HG02840 (cell line): ENCODE results near the gene CYP1A2.

ENCODE experiments used
- ATAC-seq: cut with Tn5 transposase; IDR thresholded peaks from one replicate; pipeline ENCODE4 v1.9.1; 2021; ENCODE audit warnings: mild to moderate bottlenecking, moderate library complexity, moderate number of reproducible peaks; ENCODE audit not compliant: unreplicated experiment, low FRiP score

CYP1A2 gene

DNA sequence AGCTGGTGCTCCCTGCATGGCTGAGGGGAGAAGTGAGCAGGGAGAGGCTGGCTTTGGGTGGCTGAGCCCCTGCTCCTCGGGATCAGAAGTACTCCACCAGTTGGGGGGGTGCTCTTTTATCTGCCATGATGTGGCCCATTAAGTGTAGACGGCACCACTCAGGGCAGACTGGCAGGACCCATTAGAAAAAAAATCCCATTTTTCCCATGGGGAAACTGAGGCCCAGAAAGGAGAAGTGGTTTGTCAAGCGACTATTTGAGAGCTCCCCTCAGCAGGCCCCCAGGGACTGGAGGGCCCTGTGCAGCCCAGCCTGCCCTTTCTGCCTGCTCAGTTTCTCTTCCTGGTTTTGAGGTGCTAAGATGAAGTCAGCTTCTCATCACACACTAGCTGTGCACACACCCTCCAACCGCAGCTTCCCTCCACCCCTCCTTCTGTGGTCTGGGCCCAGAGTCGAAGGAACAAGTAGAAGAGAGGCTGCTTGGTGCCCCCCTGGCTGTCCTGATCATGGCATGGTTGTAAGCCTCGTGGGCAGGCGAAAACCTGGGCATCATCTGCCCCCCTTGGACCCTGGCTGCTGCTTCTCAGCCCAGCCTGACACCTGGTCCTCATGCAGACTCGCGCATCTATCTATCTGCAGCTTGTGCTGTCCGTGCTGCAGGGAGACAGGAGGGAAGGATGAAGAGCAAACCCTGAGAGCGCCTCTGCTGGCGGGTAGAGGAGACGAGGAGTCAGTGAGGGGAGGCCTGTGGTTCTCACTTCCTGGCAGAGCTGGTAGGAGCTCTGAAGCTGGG is 38.8 kb downstream of the CYP1A2 start:
- ATAC-seq, result peak; percentile 43

DNA sequence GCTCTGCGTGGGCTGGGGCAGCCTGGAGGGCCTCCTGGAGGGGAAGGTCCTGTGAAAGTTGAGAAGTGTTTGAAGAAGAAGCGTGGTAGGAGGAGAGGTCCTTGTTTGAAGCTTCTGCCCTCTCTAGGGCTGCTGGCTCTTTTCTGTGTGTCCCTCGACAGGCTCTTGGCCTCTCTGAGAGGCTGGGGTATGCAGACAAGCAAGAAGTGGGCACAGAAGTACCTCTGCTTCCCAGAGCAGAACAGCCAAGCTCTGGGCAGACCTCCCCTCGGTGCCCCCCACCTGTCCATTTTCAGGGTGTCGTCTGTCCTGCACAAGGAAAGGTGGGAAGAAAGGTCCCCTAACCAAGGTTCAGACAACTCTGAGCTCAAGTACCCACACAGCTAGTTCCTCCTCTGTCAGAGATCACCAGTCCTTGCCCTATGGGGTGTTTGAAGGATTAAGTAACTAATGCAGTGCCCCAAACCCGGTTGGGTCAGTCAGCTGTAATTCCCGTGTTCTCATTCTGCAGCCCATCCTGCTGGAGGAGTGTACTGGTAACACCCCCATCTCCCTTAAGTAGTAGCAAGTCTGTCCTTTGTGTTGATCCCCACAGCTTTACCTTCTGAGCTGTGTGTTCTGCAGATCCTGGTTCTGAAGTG is 39.5 kb downstream of the CYP1A2 start:
- ATAC-seq, result no peak

DNA sequence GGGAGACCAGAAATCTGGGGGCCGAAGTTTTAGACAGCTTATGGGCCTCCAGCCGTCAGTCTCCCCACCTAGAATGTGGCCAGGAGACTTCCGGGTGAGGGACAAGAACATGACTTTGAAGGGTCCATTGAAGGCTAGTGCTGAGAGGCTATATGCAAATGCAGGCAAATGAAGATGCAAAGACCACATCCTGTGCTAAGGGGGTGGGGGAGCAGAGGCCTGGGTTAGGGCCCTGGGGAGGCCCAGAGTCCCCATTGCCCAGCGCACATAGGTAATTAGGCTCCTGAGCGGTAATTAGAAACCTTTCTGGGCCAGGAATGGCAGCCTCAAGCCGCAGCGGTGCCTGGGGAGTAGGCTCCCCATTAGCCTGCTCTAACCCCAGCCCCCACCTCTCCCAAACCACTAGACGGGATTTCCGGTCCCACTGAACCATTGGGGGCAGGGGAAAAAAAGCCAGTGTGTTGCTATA is 40.1 kb downstream of the CYP1A2 start:
- peak; percentile 24 for ATAC-seq

DNA sequence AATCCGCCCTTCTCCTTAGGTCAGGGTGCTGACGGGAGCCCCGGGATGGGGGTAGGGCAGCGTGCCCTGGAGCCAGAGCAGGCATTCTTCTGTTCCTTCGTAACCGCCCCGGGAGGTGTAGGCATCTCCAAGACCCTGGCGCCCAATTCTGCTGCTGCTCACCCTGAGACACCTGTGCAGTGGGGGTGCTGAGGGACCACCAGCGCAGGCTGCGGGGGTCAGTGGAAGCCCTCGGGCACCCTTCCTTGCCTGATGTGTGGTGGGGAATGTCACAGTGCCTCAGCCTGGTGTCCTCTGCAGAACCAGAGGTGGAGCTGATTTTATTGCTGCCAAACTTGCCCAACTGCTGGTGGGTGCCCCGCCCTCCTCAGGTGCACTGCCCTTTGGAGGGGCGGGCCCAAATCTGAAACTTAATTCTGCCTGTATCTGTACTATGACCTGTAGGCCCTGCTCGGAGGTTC is 40.6 kb downstream of the CYP1A2 start:
- ATAC-seq, result no peak

DNA sequence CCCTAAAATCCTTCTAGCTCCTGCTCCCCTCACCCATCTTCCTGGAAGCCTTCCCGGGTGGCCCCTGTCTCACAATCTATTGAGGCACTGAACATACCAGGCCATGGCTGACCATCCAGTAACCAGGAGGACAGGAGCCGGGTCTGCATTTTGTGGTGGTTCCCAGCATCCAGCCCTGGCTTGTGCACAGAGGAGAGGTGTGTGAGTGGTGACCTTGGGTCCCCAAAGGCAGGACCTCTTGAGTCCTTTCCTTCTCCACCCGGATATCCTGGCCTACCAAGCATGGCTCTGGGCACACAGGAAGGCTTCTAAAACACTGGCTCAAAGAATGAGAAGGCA is 41.1 kb downstream of the CYP1A2 start:
- ATAC-seq, result no peak

DNA sequence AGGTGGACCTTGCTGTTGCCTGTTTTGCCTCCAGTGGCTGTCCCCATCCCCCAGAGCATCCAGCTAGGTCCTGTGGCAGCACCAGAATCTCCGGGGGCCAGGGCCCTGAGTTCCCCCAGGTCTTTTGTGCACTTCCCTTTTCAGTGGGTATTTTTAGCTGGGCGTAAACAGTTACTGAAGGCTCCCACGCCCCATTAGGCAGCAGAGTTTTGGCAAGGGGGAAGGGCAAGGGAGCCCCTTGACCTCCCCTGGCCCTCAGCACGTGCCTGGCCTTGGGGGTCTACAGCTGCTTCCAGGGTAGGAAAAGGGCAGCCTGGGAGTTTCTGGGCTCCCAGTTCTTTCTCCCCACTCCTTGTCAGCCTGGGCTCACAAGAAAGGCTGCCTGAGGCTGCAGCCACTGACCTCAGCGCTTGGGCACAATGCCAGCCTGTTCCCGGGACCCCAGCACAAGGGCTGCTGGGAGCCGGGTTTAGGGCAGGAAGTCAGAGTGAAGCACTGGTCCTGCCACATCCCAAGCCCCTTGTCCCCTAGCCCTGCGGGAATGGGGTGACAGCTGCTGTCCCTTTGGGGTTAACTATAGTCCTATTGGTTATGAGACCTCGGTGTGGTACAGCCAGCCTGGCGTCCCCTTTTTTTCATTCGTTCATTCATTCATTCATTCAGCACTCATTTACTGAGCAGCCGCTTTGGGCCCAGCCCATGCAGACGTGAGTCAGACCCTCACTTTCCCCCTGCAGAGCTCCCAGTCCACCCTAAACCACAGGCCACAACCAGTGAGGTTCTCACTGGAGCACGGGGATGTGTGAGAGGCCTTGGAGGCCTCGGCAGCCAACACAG is 41.7 kb downstream of the CYP1A2 start:
- no peak for ATAC-seq

DNA sequence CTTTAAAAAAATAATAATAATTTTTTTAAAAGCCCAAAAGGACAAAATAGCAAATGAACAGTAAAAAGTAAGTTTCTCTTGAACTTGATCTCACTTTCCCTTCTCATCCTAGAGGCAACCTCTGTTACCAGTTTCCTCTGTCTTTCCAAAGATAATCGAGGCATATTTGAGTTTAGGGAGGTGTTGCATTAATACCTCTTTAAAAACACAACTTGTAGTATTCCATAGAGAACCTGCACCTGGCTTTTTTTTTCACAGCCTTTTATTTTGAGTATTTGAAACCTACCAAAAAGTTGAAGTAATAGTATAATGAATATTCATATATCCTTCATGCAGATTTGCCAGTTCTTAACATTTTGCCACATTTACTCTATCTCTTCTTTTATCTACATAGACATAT is 42.4 kb downstream of the CYP1A2 start:
- ATAC-seq, result no peak

DNA sequence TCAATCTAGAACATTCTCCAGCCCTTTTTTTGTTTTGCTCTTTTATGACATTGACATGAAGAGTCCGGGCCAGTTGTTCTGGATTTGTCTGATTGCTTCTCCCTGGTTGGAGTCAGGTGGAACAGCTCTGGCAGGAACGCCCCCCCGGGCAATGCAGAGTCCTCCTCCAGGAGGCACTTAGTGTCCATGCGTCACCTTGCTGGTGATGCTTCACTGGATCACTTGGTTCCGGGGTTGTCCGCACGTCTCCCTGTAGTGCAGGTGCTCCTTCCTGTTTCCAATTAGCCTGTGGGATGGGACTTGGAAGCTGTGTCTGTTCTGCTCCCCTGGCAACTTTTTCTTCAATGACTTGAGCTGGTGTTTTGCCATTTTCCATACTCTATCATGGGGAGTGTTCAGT is 43.0 kb downstream of the CYP1A2 start:
- ATAC-seq, result no peak

DNA sequence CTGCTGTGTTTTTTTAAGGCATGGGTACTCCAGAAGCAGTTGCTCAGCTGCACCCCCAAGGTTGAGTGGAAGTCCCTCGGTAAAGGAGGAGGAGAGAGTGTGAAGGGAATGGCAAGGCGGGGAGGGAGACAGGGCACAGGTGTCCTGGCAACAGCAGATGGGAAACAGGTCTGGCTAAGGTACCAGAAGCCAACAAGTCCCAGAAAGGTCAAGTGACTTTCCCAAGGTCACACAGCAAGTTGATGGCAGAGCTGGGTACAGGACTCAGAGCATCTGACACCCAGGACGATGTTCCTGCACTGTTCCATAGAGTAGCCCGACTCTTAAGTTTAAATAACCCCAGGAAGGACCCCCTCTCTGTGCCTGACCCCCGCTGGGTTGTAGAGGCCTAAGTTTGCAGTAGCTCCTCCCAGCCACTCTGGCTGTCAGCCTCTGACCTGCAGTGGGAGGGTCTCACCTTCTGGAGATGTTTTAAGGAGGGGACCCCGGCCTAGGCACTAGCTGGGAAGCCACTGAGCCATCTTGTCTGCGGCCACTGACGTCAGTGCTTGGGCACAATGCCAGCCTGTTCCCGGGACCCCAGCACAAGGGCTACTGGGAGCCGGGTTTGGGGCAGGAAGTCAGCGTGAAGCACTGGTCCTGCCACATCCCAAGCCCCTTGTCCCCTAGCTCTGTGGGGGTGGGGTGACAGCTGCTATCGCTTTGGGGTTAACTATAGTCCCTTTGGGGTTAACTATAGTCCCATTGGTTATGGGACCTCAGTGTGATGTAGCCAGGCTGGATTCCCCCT is 43.8 kb downstream of the CYP1A2 start:
- ATAC-seq, result no peak

DNA sequence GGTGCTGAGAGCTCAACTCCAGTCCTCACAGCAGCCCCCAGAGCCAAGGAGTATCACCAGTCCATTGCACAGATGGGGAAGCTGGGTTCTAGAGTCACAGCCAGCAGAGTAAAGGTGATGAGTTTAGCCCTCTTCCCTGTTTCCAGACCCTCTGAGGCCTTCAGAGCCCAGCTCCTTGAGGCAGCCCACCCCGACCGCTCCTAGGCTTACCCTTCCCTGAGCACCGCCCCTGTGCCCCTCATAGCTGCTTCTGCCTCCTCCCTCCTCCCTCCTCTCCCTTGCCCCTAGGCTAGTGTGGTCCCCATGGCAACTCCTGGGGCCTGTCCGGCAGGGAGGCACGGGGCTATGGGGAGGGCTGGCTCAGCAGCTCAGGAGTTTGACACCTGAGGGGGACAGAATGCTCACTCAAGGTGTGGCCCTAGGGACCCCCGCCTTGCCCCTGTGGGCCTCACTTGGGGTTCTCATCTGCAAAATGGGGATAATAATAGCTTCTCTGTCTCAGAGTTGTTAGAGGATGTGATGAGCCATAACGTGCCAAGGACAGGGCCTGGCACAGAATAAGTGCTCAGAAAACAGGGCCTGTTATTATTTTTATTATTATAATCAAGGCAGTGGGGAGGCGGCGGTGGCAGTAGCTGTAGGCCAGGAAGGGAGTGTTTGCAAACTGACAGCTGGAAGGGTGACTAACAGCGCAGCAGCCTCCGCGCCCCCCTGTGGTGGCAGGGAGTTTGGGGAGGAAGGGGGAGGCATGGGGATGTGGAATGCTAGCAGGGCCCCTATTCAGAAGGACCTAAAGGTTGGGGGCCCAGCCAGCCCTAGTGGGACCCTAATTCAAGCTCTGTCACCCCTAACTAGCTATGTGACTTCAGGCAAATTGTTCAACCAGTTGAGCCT is 44.7 kb downstream of the CYP1A2 start:
- no peak for ATAC-seq

DNA sequence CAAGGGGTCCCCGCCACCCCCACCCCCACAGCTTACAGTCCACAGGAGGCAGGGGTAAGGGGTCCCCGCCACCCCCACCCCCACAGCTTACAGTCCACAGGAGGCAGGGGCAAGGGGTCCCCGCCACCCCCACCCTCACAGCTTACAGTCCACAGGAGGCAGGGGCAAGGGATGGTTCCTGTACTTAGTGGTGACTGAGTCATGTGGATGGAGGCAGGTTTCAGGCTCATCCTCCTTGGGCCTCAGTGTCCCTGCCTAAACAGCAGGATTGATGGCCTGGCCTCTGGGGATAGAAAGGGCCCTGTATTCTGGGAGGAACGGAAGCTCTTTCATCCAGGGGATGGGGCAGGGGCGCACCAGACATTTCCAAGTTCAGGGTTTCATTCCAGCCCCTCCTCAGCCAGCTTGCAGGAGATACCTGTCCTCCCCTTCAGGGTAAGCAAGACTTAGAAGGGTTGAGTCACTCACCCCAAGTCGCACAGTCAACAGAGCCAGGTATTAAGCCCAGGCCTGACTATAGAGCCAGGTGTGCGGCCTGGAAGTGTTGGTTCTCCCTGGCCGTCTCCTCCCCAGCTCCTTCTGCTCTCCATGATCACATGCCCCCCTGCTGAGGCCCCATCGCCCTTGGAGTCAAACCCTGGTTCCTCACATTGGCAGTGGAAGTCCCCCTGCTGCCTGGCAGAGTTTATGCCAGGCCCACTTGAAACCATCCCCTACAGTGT is 45.8 kb downstream of the CYP1A2 start:
- ATAC-seq, result no peak

DNA sequence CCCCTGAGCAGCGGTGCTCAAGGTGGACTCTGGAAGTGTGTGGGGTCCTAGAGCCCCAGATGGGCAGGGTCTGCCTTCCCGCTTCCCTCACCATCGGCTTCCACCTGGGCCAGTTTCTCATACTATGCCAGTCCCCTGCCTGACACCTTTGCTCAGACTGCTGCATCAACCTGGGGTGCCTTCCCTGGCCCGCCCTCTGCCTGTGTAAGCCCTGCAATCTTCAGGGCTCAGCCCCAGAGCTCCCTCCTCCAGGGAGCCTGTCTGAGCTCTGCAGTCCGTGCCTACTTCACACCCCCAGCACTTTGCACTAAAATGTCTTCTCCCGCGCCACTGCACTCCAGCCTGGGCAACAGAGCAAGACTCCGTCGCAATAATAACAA is 46.3 kb downstream of the CYP1A2 start:
- ATAC-seq, result no peak

DNA sequence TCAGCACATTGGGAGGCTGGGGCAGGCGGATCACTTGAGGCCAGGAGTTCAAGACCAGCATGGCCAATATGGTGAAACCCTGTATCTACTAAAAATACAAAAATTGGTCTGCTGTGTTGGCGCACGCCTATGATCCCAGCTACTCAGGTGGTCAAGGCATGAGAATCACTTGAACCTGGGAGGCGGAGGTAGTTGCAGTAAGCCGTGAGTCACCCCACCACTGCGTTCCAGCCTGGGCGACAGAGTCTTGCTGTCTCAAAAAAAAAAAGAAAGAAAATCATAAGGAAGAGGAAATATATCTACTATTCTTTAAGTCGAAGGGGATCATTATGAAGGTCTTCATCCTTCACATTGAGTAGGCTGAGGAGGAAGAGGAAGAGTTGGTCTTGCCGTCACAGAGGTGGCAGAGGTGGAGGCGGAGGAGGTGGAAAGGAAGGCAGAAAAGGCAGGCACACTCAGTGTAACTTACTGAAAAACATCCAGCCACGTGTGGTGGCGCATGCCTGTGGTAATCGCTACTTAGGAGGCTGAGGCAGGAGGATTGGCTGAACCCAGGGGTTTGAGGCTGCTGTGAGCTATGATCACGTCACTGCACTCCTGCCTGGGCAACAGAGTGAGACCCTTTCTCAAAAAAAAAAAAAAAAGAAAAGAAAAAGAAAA is 47.5 kb downstream of the CYP1A2 start:
- ATAC-seq, result no peak

DNA sequence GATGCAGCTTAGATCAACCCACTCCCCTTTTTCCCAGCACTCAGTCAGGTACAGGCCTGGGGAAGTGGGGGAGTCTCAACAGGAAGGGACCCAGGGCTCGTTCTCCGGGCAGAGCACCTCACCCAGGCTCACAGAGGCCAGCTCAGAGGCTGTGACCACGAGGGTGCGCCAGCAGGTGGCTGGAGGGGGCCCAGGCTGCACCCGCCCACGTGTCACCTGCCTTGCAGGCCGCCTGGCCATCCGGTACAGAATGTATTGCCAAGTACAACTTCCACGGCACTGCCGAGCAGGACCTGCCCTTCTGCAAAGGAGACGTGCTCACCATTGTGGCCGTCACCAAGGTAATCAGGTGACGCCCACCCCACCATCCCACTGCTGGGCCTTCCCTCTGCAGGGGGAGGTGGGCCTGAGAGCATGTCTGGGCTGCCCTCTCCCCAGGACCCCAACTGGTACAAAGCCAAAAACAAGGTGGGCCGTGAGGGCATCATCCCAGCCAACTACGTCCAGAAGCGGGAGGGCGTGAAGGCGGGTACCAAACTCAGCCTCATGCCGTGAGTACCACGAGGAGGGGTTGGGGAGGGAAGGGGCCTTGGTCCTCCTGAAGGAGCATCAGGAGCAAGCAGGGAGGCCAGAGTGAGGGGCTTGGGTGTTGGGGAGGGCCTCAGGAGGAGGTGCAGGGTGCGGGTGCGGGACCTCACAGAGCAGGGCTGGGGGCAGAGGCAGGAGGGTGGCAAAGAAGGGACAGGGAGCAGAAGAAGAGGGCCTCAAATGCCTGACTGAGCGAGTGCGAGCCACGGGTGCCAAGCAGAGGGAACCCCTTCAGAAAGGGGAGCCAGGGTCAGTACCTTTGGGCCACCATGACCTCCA is 50.0 kb downstream of the CYP1A2 start:
- ATAC-seq, result no peak

DNA sequence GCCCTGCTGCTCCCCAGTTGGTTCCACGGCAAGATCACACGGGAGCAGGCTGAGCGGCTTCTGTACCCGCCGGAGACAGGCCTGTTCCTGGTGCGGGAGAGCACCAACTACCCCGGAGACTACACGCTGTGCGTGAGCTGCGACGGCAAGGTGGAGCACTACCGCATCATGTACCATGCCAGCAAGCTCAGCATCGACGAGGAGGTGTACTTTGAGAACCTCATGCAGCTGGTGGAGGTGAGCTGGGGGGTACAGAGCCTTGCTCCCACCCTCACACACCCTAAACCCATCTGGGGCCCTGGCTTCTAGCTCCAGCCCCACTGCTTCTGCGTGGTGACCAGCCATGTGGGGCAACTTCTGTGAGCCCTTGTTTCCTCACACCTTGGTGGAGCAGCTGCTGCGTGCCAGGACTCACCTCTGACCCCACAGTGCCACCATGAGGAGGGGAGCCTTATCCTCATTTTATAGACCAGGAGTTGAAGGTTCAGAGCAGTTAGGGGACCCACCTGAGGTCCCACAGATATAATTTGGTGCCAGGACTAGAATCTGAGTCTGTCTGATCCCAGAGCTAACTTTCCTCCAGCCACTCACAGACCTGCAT is 50.7 kb downstream of the CYP1A2 start:
- no peak for ATAC-seq

DNA sequence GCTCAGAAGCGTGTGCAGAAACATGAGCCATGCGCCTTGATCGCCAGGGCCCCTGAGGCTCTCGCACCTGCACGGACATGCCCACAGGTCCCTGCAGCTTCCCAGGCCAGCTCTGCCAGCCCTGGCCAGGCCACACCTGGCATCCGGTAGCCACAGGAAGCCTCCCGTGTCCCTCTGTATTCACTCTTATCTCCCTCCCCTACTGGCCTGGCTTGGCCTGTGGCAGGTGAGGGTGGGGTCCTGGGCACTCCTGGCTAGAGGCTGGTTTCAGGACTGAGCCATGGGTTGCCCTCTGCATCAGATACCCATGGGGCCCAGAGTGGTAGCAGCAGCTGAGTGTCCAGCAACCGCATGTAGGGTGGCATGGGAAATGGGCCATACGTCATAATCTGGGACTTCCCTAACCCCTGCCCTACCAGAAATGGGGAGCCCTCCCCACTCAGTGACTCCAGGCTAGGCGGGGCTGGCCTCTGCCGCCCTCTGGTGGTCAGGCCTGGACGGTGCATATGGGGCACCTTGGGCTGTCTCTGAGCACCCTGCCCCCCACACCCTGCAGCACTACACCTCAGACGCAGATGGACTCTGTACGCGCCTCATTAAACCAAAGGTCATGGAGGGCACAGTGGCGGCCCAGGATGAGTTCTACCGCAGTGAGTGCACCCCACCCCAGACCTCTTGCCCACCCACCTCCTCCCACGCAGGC is 51.4 kb downstream of the CYP1A2 start:
- ATAC-seq, result no peak
